Measurements from ENCODE around the gene SKOR1.

- TF ChIP-seq, protein P1, sequence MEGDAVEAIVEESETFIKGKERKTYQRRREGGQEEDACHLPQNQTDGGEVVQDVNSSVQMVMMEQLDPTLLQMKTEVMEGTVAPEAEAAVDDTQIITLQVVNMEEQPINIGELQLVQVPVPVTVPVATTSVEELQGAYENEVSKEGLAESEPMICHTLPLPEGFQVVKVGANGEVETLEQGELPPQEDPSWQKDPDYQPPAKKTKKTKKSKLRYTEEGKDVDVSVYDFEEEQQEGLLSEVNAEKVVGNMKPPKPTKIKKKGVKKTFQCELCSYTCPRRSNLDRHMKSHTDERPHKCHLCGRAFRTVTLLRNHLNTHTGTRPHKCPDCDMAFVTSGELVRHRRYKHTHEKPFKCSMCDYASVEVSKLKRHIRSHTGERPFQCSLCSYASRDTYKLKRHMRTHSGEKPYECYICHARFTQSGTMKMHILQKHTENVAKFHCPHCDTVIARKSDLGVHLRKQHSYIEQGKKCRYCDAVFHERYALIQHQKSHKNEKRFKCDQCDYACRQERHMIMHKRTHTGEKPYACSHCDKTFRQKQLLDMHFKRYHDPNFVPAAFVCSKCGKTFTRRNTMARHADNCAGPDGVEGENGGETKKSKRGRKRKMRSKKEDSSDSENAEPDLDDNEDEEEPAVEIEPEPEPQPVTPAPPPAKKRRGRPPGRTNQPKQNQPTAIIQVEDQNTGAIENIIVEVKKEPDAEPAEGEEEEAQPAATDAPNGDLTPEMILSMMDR (IDR thresholded peaks at IDR 0.05; ENCODE audit: poor library complexity): no peak
- TF ChIP-seq EZH2phosphoT487 (IDR thresholded peaks at IDR 0.05; ENCODE audit: low read depth, severe bottlenecking, unreplicated experiment) (no peak), EZH2 (IDR thresholded peaks at IDR 0.05; ENCODE audit: borderline replicate concordance) (peak; percentile 40)
Observed at GRCh38 chr15:67821784-67822440, 3.4 kb upstream of the SKOR1 start.
